HG02852 (cell line): Measurements from ENCODE around the gene TARBP2.
"Not testable (repeated sequence)": the region's sequence is repeated elsewhere in the genome, so short reads cannot be mapped to it uniquely, and the experiment has no call there.

Experiments
- ATAC-seq: cut with Tn5 transposase; IDR thresholded peaks from one replicate; pipeline ENCODE4 v1.9.1; 2021; ENCODE audit warnings: mild to moderate bottlenecking, moderate library complexity; ENCODE audit not compliant: unreplicated experiment

Gene TARBP2

DNA sequence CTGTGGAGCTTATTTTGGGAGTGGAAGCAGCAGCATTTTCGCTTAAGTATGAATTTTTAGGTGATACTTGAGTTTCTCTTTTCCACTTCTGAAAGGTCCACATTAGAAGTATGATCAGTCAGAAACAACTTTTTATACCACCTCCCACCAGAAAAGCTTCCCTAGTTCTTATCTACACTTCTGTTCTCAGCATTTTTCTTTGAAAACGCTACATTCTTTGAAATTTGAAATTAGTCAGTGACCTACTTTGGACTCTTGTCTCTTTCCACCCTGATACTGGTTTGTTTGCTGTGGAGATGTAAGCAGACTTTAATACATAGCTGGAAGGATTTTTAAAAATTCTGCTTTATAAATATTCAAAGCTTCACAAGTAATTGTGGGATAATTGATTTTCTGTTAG lies 27.0 kb upstream of the TARBP2 start:
- no peak for ATAC-seq

DNA sequence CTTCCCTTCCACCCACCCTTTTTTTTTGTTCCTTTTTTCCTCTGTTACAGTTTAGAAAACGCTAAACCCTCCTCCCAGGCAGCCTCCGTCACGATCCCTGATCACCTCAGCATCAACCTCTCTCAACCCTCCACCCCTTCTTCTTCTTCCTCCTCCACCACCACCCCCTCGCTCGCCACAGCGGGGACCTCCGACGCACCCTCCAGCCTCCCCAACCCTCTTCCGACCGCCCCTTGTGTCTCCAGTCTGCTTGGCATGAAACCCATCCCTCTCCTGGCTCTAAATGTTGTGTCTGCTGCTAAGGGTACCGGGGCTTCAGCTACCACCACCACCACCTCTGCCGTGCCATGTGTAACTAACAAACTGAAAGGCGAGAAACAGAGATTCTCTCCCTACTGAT lies 26.3 kb upstream of the TARBP2 start:
- no peak for ATAC-seq

- no peak for ATAC-seq
Measured at GRCh38 chr12:53476769-53477209, 24.3 kb upstream of the TARBP2 start.

- no peak for ATAC-seq
Measured at GRCh38 chr12:53478865-53479264, 22.2 kb upstream of the TARBP2 start.

DNA sequence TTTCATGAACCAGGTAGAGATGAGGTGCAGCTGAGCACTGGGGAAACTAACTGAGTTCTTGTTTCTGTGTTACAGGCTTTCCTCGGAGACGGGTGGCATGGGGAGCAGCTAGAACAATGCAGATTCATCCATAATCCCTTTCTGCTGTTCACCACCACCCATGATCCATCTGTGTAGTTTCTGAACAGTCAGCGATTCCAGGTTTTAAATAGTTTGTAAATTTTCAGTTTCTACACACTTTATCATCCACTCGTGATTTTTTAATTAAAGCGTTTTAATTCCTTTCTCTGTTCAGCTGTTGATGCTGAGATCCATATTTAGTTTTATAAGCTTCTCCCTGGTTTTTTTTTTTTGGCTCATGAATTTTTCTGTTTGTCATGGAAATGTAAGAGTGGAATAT lies 21.8 kb upstream of the TARBP2 start:
- ATAC-seq: no peak

DNA sequence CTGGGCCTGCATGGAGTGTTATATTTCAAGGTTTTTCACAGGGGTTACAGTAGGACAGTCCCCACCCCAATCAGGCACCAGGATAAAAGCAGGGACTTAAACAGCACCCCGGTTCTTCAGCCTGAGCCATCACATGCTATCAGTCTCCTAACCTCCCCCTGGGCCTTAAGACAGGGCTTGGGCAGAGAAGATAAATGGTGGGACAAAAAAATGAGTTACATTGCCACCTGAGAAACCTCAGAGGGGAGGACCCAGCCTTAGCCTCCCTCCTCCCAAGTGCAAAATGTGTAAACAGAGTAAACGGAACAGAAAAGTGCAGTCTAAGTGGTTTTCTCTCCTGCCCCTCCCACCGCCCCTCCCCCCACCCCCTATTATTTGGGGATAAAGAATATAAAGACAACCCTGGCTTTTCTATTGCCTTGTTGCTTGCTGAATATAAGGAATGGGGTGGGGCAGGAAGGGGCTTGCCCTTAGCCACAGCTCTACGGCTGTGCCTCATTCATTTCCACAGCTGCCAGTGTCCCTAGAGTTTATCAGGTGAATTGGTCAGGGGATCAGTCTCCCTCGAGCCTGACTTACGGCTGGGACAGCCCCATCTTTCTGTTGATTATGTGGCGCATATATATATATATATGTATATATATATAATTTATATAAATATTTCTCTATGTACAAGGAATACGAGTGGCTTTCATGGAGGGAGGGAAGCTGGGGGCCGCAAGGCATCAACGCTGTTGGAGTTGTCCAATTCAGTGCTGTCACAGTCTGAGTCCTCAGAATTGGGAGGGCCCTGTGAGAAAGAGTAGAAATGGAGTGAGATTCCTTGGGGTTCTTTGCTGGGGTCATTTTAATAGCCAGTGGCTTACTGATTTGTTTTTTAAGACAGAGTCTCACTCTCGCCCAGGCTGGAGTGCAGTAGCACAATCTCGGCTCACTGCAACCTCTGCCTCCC lies 20.3 kb upstream of the TARBP2 start:
- ATAC-seq: no peak

DNA sequence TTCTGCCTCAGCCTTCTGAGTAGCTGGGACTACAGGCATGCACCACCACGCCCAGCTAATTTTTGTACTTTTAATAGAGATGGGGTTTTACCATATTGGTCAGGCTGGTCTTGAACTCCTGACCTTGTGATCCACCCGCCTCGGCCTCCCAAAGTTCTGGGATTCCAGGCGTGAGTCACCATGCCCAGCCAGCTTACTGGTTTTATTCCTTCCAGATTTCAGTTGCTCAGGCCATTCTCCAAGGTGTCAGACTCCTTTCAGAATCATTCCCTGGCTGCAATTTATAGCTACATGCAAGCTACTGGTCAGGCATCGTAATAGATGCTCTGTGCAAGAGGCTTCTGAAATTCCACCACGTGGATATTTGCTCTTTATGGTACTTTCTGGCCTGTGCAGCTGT lies 19.6 kb upstream of the TARBP2 start:
- ATAC-seq: not testable (repeated sequence)

DNA sequence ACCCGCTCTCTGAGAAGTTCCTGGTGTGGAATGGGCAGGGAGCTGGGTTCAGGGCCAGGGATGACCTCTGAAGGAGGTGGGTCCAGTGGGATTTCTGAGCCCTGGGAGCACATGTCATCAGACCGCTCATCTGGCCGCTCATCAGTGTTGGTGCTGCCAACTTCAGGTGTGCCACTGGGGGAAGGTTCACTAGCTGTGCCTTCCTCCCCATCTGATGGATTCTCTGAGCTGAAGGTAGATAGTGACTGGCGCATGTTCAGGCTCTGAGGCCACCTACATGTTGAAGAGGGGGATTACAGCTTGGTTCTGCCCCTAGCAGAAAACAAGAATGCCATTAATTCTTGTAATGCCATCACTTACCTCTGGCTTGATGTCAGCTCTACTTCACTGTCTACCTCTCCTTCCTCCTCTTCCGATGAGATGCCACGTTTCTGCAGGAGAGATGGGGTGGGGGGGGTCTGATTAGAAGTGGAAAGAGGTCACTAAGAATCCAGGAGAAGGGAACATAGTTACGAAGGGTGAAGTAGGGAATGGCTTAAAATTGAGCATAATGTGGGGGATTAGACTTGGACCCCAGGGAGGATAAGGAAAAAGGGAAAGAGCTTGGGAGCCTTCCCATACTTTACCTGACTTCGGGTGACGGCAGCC lies 19.0 kb upstream of the TARBP2 start:
- ATAC-seq: no peak

- no peak for ATAC-seq
Measured at GRCh38 chr12:53482626-53483168, 18.4 kb upstream of the TARBP2 start.

DNA sequence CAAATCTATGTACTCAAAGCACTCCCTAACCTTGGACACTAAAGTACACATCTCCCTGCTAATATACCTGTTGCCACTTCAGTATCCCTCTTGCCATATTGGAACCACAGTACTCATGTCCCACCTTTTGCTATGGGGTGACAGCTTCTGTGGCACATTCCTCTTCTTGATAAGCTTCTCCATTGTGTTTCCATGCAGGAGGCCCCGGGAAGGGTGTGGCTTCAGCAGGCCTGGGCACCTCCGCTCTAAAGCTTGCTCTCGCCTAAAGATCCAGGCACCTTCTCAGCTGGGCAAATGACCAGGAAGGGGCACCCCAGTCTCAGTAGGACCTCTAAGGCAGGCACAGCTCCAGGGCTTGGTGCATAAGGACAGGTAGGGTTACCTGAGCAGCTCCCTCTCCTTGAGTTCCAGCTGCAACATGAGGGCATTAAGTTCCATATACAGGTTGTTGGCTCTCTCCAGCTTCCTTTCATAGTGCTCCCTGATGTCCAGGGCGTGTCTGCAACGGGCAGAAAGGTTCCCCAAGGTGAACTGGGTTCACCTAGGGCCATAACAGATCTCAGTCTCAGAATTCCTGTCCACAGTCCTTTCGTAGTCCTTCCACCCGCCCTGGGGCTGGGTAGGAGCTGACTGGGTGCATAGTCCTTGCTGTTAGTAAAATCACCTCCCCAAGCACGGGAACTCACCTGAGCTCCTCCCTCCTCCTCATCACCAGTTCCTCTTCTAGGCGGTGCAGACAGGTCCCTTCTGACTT lies 17.7 kb upstream of the TARBP2 start:
- no peak for ATAC-seq

DNA sequence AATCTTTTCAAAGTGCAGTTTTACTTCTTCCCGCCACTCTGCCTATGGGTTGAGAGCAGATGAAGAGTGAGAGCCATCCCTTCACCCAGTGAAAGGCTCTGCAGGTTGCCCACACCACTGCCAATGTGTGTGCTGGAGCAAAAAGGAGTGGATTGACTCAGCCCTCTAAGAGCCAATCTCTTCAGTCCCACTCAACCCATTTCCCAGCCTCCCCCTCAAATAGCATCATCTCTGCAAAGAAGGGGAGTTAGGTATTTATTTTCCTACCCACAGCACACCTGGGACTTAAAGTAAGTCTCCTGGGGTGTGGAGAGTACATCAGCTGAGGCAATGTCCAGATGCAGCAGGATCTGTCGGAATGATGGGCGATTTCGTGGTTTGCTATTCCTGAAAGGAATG lies 17.1 kb upstream of the TARBP2 start:
- no peak for ATAC-seq

- ATAC-seq: no peak
Measured at GRCh38 chr12:53484686-53485575, 16.2 kb upstream of the TARBP2 start.

DNA sequence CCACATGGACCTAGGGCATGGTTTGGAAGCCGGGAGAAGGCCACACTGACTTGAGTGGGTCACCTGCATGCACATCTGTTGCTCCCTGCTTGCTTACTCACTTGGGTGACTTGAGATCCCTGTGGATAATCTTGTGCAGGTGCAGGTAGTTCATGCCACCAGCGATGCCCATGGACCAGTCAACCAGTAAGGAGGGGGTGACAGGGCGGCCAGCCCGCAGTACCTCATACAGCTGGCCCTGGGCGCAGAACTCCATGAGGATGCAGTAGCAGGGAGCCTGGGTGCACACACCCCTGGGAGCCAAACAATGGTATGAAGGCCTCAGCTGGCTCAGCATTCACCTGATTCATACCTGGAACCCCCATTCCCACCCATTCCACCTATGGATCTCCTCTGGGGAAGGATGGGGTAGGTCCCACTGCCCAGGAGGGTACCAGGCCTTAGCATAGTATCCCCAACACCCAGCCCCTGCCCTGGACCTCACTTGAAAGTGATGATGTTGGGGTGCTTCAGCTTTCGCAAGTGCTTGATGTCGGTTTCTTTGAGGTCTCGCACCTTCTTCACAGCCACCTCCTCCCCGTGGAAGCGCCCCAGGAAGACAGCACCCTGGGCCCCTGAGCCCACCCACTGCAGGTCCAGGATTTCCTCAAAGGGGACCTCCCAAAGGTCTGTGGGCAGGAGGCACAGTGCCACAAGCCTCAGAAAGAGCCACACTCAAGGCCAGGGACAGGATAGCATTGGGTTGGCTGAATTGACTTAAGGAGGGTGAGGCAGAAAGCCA lies 14.9 kb upstream of the TARBP2 start:
- no peak for ATAC-seq

GRCh38 chr12:53486736-53487487 lies 14.2 kb upstream of the TARBP2 start:
- ATAC-seq: no peak

DNA sequence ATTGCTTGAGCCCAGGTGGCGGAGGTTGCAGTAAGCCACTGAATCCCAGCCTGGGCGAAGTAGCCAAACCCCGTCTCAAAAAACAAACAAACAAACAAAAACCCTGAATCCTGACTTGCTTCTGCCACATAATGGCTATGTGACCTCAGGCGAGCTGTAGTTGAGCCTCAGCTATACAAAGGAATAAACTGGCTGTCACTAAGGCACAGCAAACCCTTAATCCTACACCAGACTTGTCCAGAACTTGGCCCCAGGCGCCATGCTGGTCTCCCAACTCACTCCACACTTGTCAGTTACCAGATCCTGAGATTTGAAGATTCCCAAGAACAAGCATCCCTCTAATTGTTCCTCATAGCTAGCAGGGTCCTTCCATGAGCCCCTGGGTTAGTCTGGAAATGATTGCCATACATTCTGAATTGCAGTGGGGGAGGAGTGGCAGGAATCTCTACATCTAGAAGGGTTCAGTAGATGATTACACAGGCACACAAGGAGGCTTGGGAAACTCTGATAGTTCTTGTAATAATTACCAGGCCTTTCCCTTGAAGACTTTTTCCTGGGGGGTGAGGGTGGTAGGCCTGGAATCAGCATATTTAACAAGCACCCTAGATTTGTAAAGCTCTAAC lies 11.7 kb upstream of the TARBP2 start:
- ATAC-seq: no peak

DNA sequence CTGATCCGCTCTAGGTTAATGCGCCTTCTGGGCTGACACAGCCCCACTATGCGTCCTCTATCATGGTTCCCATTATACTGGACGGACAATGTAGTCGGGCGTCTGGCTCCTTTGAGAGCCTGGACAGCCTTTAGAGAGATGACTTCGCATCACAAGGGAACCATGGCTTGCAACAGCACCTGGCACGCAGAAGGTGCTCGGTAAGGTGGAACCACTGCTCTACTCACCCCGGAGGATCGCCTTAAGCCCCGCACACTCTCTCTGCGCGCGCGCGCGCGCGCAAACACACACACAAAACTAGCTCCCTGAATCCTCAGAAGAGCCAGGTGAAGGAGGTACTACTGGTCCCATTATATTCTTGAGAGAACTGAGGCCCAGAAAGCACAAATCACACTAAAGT lies 8.9 kb upstream of the TARBP2 start:
- no peak for ATAC-seq

DNA sequence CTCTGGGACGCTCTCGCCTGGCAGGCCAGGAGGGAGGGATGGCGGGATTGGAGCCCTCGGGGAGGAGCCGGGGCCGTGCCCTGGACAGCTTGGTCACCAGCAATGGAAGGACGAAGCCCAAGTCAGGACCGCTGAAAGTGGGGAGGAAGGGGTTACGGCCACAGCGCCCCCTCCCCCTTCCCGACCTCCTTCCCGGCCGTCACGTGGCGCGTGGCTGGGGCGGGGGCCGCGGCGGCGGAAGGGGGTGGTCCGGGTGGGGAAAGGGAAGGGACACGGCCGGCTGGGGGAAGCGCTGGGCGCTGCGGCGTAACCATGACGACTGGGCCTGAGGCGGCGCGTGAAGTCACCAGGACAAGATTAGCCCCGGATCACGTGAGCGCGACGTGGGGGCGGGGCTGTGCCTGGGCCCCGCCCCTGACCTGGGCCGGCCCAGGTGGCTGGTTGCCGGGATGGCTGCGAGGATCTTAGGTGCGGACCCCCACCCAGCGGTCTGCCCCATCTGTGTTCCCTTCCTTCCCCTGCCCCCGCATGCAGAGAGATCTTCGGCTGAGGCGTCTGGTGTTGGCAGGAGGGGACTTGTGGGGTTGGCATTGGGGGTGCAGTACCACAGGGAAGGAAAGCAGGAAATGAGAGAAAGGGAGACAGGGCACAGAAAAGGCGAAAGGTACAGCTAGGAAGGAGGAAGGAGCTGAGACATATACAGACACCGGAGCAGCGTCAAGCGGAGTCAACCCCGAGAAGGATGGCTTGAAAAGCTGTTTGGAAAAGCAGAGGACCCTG lies 8.1 kb upstream of the TARBP2 start:
- ATAC-seq: peak; percentile 89
